Type B pancreatic cell (in vitro differentiated cells): Measurements from ENCODE around the gene MASP2. TPM values are rescaled to one million over a fixed set of nuclear protein-coding genes. Genes with fewer than 3 reads are reported as not detected.
"Not testable (repeated sequence)": the region's sequence is repeated elsewhere in the genome, so short reads cannot be mapped to it uniquely, and the experiment has no call there.

ENCODE experiments used
- DNase-seq: peaks from one replicate; pipeline ENCODE4 v3.0.0; 2021; ENCODE audit warnings: mixed read lengths; ENCODE audit not compliant: unreplicated experiment; ENCODE audit errors: extremely low spot score
- H3K27ac Mint-ChIP-seq: 2 replicates; pipeline ENCODE4 v1.8.0; 2021; ENCODE audit warnings: mild to moderate bottlenecking, mixed read lengths
- H3K27me3 Mint-ChIP-seq: 2 replicates; pipeline ENCODE4 v1.8.0; 2021; ENCODE audit warnings: mixed read lengths
- H3K36me3 Mint-ChIP-seq: 2 replicates; pipeline ENCODE4 v1.8.0; 2021; ENCODE audit warnings: mixed read lengths
- H3K4me1 Mint-ChIP-seq: one replicate; pipeline ENCODE4 v1.8.0; 2021; ENCODE audit warnings: mixed read lengths; ENCODE audit not compliant: unreplicated experiment
- H3K4me3 Mint-ChIP-seq: 2 replicates; pipeline ENCODE4 v1.8.0; 2021; ENCODE audit warnings: mild to moderate bottlenecking, mixed read lengths
- H3K9me3 Mint-ChIP-seq: 2 replicates; pipeline ENCODE4 v1.8.0; 2021; ENCODE audit warnings: mixed read lengths
- total RNA-seq: library from RNA; stranded (reverse); gene quantifications from 2 replicates; pipeline ENCODE4 v1.2.1, GENCODE V29; 2021; ENCODE audit warnings: low replicate concordance
- TF ChIP-seq, protein P1 (sequence below): fragments of 200-600 bp; sonication (generic); conservative IDR thresholded peaks from 2 replicates; pipeline ENCODE4 v1.5.0; 2021; ENCODE audit warnings: antibody characterized with exemption, mild to moderate bottlenecking

The MASP2 gene
- total RNA-seq, 1 donor from 2014 or later = 0.34 TPM

DNA sequence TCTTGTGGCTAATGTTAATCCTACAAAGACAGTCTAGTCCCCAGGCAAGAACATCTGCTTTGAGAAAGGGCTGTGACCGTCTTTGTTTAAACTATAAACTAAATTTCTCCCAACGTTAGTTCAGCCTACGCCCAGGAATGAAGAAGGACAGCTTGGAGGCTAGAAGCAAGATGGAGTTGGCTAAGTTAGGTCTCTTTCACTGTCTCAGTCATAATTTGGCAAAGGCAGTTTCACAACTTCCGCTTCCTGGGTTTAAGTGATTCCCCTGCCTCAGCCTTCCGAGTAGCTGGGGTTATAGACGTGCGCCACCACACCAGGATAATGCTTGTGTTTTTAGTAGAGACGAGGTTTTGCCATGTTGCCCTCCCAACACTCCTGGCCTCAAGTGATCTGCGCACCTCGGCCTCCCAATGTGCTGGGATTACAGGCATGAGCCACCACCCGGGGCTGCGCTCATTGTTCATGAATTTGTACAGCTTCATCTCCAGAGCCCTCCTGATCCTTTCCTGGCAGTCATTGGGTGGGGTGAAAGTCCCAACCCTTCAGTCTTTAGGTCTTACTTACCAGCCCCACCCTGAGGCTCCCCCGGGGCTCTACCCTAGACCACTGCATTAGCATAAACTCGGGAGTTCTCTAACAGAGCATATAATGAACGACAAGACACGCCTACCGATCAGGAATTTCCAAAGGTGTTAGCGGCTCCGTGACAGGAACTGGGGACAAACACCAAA is 4.9 kb upstream of the MASP2 start:
- H3K4me3 Mint-ChIP-seq = no peak overlapping the region
- H3K27ac Mint-ChIP-seq = no peak overlapping the region
- H3K9me3 Mint-ChIP-seq = no peaks in the 10 kb centered on the region
- TF ChIP-seq, protein P1, sequence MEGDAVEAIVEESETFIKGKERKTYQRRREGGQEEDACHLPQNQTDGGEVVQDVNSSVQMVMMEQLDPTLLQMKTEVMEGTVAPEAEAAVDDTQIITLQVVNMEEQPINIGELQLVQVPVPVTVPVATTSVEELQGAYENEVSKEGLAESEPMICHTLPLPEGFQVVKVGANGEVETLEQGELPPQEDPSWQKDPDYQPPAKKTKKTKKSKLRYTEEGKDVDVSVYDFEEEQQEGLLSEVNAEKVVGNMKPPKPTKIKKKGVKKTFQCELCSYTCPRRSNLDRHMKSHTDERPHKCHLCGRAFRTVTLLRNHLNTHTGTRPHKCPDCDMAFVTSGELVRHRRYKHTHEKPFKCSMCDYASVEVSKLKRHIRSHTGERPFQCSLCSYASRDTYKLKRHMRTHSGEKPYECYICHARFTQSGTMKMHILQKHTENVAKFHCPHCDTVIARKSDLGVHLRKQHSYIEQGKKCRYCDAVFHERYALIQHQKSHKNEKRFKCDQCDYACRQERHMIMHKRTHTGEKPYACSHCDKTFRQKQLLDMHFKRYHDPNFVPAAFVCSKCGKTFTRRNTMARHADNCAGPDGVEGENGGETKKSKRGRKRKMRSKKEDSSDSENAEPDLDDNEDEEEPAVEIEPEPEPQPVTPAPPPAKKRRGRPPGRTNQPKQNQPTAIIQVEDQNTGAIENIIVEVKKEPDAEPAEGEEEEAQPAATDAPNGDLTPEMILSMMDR = no peak
- H3K36me3 Mint-ChIP-seq = no peaks in the 10 kb centered on the region
- H3K4me1 Mint-ChIP-seq = no peaks in the 10 kb centered on the region
- DNase-seq = no peak
- no peaks in the 10 kb centered on the region for H3K27me3 Mint-ChIP-seq

DNA sequence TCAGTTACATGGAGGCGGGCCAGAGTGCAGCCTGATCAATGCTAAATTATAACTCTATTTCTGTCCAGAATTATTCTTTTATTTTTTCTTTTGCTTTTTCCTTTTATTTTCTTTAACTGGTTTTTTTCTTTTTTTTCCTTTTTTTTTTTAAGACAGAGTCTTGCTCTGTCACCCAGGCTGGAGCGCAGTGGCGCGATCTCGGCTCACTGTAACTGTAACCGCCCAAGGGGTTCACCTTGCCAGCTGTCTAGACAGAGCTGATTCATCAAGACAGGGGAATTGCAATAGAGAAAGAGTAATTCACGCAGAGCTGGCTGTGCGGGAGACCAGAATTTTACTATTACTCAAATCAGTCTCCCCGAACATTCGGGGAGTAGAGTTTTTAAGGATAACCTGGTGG is 4.1 kb upstream of the MASP2 start:
- H3K4me3 Mint-ChIP-seq, H3K27ac Mint-ChIP-seq, H3K4me1 Mint-ChIP-seq, H3K9me3 Mint-ChIP-seq, H3K27me3 Mint-ChIP-seq, H3K36me3 Mint-ChIP-seq, DNase-seq: not testable (repeated sequence)

DNA sequence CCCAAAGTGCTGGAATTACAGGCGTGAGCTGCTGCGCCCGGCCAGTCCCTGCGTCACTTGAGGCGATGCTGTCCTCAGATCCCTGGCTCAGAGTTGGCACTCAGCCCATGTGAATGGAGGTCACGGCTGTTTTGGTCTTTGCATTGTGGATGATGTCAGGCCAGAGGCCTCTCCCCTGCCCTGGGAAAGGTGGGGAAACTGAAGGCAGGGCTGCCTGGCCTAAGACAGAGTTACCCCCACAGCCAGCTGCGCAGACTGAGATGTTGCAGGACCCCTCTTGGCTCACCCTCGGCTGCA is 821 bp downstream of the MASP2 start:
- H3K27ac Mint-ChIP-seq = no peak overlapping the region
- H3K4me1 Mint-ChIP-seq = peaks cover 3% of the 10 kb centered on the region
- H3K27me3 Mint-ChIP-seq = no peaks in the 10 kb centered on the region
- no peaks in the 10 kb centered on the region for H3K9me3 Mint-ChIP-seq
- TF ChIP-seq, protein P1 = no peak
- H3K4me3 Mint-ChIP-seq = no peak overlapping the region
- DNase-seq = no peak
- no peaks in the 10 kb centered on the region for H3K36me3 Mint-ChIP-seq

DNA sequence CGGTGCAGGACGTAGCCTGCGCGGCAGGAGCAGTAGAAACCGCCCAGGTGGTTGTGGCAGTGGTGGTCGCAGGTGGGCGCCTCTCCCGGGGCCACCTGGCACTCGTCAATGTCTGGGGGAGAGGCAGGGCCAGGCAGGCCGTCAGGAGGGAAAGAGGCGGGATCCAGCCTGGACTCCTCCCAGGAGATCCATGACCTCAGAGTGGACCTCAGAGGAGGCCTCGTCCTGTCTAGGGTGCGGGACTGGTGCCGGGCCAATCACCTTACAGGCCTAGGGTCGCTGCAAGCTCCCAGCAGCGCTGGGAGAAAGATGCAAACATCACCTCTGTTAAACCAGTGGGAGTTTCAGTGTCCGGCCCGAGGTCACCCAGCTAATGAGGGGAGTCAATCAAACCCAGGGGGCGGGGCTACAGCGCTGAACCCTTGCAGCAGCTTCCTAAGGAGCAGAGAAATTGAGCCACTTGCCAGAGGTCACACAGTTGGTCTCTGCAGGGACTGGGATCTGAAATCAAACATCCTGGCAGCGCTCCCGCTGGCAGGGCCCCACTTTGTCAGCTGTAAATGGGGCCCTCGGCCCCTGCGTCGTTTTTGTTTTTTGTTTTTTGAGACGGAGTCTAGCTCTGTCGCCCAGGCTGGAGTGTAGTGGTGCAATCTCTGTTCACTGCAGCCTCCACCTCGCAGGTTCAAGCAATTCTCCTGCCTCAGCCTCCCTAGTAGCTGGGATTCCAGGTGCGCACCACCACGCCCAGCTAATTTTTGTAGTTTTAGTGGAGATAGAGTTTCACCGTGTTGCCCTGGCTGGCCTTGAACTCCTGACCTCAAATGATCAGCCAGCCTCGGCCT is 1.4 kb downstream of the MASP2 start:
- TF ChIP-seq, protein P1 = no peak
- Mint-ChIP-seq H3K27ac (no peak overlapping the region), H3K9me3 (no peaks in the 10 kb centered on the region), H3K27me3 (no peaks in the 10 kb centered on the region), H3K4me1 (peaks cover 3% of the 10 kb centered on the region), H3K36me3 (no peaks in the 10 kb centered on the region), H3K4me3 (no peak overlapping the region)
- no peak for DNase-seq

DNA sequence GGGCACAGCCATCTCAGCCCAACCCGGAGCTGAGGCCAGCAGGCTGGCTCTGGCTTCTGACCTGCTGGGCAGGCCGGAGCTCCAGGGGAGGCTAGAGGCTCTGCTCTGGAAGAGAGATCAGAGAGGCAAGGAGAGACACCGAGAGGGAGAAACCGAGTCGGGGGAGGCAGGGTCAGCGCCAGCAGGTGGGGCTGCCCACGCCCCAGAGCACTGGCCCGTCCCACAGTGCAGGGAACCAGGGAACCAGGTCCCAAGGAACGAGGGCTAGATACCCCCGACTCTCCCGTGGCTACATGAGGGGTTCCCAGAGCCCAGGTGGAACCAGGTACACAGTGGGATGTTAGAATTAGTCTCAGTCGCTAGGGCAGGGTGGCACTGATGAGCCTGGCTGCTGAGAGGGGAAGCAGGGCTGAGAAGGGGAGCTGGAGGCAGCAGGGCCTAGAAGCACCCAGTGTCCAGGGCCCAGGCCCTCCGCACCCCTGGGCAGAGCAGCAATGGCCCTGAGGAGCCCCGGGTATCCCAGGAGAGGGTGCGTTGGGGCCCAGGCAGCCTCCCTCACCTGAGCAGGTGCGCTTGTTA is 2.1 kb downstream of the MASP2 start:
- Mint-ChIP-seq H3K4me1 (peaks cover 3% of the 10 kb centered on the region), H3K4me3 (no peak overlapping the region), H3K27me3 (no peaks in the 10 kb centered on the region), H3K27ac (no peak overlapping the region), H3K9me3 (no peaks in the 10 kb centered on the region), H3K36me3 (no peaks in the 10 kb centered on the region)
- no peak for DNase-seq
- TF ChIP-seq, protein P1 = no peak
